WTC11 (cell line): Measurements from ENCODE around the gene TRIM9. TPM values are rescaled to one million over a fixed set of nuclear protein-coding genes. Genes with fewer than 3 reads are reported as not detected.
A peak's percentile ranks its signal among the peaks of the same experiment; 100 is the strongest.

Experiments used
- AR ChIP-seq: fragments of 250-450 bp; sonication (Bioruptor Pico); IDR thresholded peaks from 2 replicates; pipeline ENCODE4 v1.9.0; 2021; ENCODE audit warnings: mild to moderate bottlenecking
- ATF2 ChIP-seq: sonication (generic); formaldehyde crosslinking; IDR thresholded peaks from 2 replicates; pipeline ENCODE4 v1.8.1; 2022; ENCODE audit warnings: low read depth, missing genetic modification reagents, borderline replicate concordance
- CDX4 ChIP-seq: fragments of 250-450 bp; sonication (Bioruptor Pico); IDR thresholded peaks from 2 replicates; pipeline ENCODE4 v1.9.0; 2021; ENCODE audit warnings: moderate library complexity, mild to moderate bottlenecking, inconsistent platforms, borderline replicate concordance
- E2F1 ChIP-seq: sonication (generic); formaldehyde crosslinking; IDR thresholded peaks from 2 replicates; pipeline ENCODE4 v1.8.0; 2022; ENCODE audit warnings: mild to moderate bottlenecking, missing genetic modification reagents
- E2F4 ChIP-seq: sonication (generic); formaldehyde crosslinking; IDR thresholded peaks from 2 replicates; pipeline ENCODE4 v1.8.1; 2022; ENCODE audit warnings: low read depth, mild to moderate bottlenecking, moderate library complexity, missing genetic modification reagents, borderline replicate concordance
- ELF4 ChIP-seq: sonication (generic); formaldehyde crosslinking; IDR thresholded peaks from 2 replicates; pipeline ENCODE4 v1.8.1; 2022; ENCODE audit warnings: low read depth, mild to moderate bottlenecking, moderate library complexity, missing genetic modification reagents
- EMX1 ChIP-seq: fragments of 250-450 bp; sonication (Bioruptor Pico); IDR thresholded peaks from 2 replicates; pipeline ENCODE4 v1.8.0; 2021; ENCODE audit warnings: mild to moderate bottlenecking
- ERG ChIP-seq: fragments of 250-450 bp; sonication (Bioruptor Pico); IDR thresholded peaks from 2 replicates; pipeline ENCODE4 v1.8.0; 2021; ENCODE audit warnings: mild to moderate bottlenecking
- ESRRA ChIP-seq: sonication (generic); formaldehyde crosslinking; IDR thresholded peaks from 2 replicates; pipeline ENCODE4 v1.8.1; 2022; ENCODE audit warnings: mild to moderate bottlenecking, missing genetic modification reagents, borderline replicate concordance
- FOXP1 ChIP-seq: sonication (generic); formaldehyde crosslinking; IDR thresholded peaks from 2 replicates; pipeline ENCODE4 v1.8.0; 2022; ENCODE audit warnings: missing genetic modification reagents, mild to moderate bottlenecking, moderate library complexity, borderline replicate concordance
- GRHL2 ChIP-seq: fragments of 250-450 bp; sonication (Bioruptor Pico); IDR thresholded peaks from 2 replicates; pipeline ENCODE4 v1.8.0; 2022; ENCODE audit warnings: mild to moderate bottlenecking, moderate library complexity; ENCODE audit not compliant: insufficient replicate concordance, severe bottlenecking
- GTF2I ChIP-seq: fragments of 250-450 bp; sonication (Bioruptor Pico); conservative IDR thresholded peaks from 2 replicates; pipeline ENCODE4 v1.4.0; 2021; ENCODE audit warnings: mild to moderate bottlenecking
- JAZF1 ChIP-seq: fragments of 250-450 bp; sonication (Bioruptor Pico); IDR thresholded peaks from 2 replicates; pipeline ENCODE4 v1.9.0; 2021; ENCODE audit warnings: moderate library complexity, mild to moderate bottlenecking, inconsistent platforms
- MAX ChIP-seq: sonication (generic); formaldehyde crosslinking; IDR thresholded peaks from 2 replicates; pipeline ENCODE4 v1.8.0; 2022; ENCODE audit warnings: mild to moderate bottlenecking, missing genetic modification reagents
- MLX ChIP-seq: sonication (generic); formaldehyde crosslinking; IDR thresholded peaks from 2 replicates; pipeline ENCODE4 v1.8.1; 2023; ENCODE audit warnings: mild to moderate bottlenecking, missing genetic modification reagents, moderate library complexity
- NR3C1 ChIP-seq: sonication (generic); formaldehyde crosslinking; conservative IDR thresholded peaks from 2 replicates; pipeline ENCODE4 v1.8.1; 2023; ENCODE audit warnings: low read depth, mild to moderate bottlenecking, missing genetic modification reagents
- PRRX2 ChIP-seq: fragments of 250-450 bp; sonication (Bioruptor Pico); IDR thresholded peaks from 2 replicates; pipeline ENCODE4 v1.8.0; 2021; ENCODE audit warnings: mild to moderate bottlenecking
- RELA ChIP-seq: sonication (generic); formaldehyde crosslinking; IDR thresholded peaks from 2 replicates; pipeline ENCODE4 v1.8.1; 2022; ENCODE audit warnings: missing genetic modification reagents, mild to moderate bottlenecking, borderline replicate concordance
- SMAD3 ChIP-seq: sonication (generic); formaldehyde crosslinking; IDR thresholded peaks from 2 replicates; pipeline ENCODE4 v1.8.0; 2022; ENCODE audit warnings: missing genetic modification reagents, mild to moderate bottlenecking, borderline replicate concordance
- ZNF121 ChIP-seq: sonication (generic); formaldehyde crosslinking; IDR thresholded peaks from 2 replicates; pipeline ENCODE4 v1.8.0; 2023; ENCODE audit warnings: missing genetic modification reagents
- ZNF263 ChIP-seq: sonication (generic); formaldehyde crosslinking; IDR thresholded peaks from 2 replicates; pipeline ENCODE4 v1.8.1; 2022; ENCODE audit warnings: low read depth, mild to moderate bottlenecking, moderate library complexity, missing genetic modification reagents
- ZNF416 ChIP-seq: fragments of 250-450 bp; sonication (Bioruptor Pico); IDR thresholded peaks from 2 replicates; pipeline ENCODE4 v1.9.0; 2021; ENCODE audit warnings: mild to moderate bottlenecking, inconsistent platforms
- ZNF425 ChIP-seq: fragments of 250-450 bp; sonication (Bioruptor Pico); conservative IDR thresholded peaks from 2 replicates; pipeline ENCODE4 v1.9.0; 2021; ENCODE audit warnings: mild to moderate bottlenecking
- ZSCAN18 ChIP-seq: fragments of 250-450 bp; sonication (Bioruptor Pico); IDR thresholded peaks from 2 replicates; pipeline ENCODE4 v2.1.2; 2022; ENCODE audit warnings: mild to moderate bottlenecking, moderate library complexity
- total RNA-seq: library from RNA; stranded (reverse); gene quantifications from 3 replicates; pipeline ENCODE4 v1.2.3, GENCODE V29; 2021

TRIM9 gene
- total RNA-seq, 1 experiment from 2014 or later, result 4.0 TPM

- TF ChIP-seq ZNF425 (CRISPR knock-in tag) (no peak), NR3C1 (CRISPR knock-in tag) (peak; percentile 82; the same call in 1 of the 2 replicates), ZNF263 (CRISPR knock-in tag) (no peak), MLX (CRISPR knock-in tag) (no peak), ELF4 (CRISPR knock-in tag) (no peak), ERG (CRISPR knock-in tag) (no peak), PRRX2 (CRISPR knock-in tag) (no peak), AR (CRISPR knock-in tag) (no peak), GRHL2 (CRISPR knock-in tag) (no peak), MAX (CRISPR knock-in tag) (peak; percentile 90), ESRRA (CRISPR knock-in tag) (peak; percentile 58; the same call in 1 of the 2 replicates), ZNF416 (CRISPR knock-in tag) (no peak), ZSCAN18 (CRISPR knock-in tag) (no peak), RELA (CRISPR knock-in tag) (0 out of 2 replicates have a peak, but pooled peaks have one; percentile 85), E2F1 (0 out of 2 replicates have a peak, but pooled peaks have one; percentile 38), SMAD3 (CRISPR knock-in tag) (0 out of 2 replicates have a peak, but pooled peaks have one; percentile 42), JAZF1 (no peak), ZNF121 (CRISPR knock-in tag) (no peak; the same call in 1 of the 2 replicates), E2F4 (CRISPR knock-in tag) (no peak), ATF2 (no peak), FOXP1 (CRISPR knock-in tag) (peak; percentile 94), GTF2I (no peak), EMX1 (CRISPR knock-in tag) (no peak), CDX4 (no peak)
Measured at GRCh38 chr14:50943943-50944646, 150.8 kb downstream of the TRIM9 start, which contains the start of gene PYGL (continued).
